ENCODE measurements around the gene PCED1A. TPM values are rescaled to one million over a fixed set of nuclear protein-coding genes. Genes with fewer than 3 reads are reported as not detected.

PCED1A gene
- 21.8 and 23.6 TPM in 2 replicates for total RNA-seq (2014; rRNA removed; shearing (Covaris generic))

DNA sequence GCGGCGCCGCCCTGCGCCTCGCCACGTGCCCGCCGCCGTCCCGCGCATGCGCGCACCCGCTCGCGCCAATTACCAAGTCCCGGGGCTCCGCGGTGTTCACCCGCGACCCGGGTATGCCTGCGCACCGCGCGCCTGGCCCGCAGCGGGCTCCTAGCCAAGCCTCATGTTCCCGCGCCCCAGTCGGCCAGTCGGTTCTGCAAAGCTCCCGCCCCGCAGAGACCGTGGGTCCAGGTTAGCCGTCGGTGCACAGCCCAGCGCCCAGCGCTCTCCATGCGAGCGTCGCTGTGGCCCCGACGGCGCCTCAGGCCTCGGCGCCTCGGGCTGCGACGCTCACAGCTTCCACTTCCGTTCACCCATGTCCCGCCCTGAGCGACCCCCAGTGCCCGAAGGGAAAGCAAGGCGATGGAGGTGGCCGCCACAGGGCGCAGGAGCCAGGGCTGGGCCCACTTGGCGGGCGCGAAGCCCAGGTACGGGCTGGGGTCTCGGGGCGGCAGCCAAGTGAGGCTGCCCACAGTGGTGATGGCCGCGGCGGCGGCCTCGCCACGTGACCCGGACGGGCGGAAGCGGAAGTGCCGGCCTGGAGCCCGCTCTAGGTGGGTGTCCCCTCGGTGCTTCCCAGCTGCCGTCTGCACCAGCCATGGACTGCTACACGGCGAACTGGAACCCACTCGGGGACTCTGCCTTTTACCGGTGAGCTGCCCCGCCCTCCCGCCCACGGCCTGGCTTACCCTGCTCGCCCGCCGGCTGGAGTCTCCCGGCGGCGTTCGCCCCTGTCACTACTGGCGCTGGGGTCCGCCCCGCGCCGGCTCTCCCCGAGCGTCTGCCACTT is at the start of gene PCED1A, which contains the start of gene VPS16:
Gene PCED1A (minus strand): TSS at position 518 of the 829 bp plus-strand sequence. CDS start 743 bp downstream, outside the sequence.
Gene VPS16 (plus strand): TSS at position 608 of the 829 bp plus-strand sequence. CDS start 30 bp downstream, at position 638.
- H3K27me3 ChIP-seq (ENCODE audit: control insufficient read depth, insufficient read depth, low read length), result peaks cover 14% of the 10 kb centered on the region
- peak; percentile 98 for DNase-seq
- H3K36me3 ChIP-seq (replicated peaks; ENCODE audit: control insufficient read depth, insufficient read depth, low read length), result no peaks in the 10 kb centered on the region; the same call in 1 of the 2 replicates
- H3K4me3 ChIP-seq (ENCODE audit: insufficient read depth, low read depth, low read length), result peak within 1 kb of the TSS; percentile 75

DNA sequence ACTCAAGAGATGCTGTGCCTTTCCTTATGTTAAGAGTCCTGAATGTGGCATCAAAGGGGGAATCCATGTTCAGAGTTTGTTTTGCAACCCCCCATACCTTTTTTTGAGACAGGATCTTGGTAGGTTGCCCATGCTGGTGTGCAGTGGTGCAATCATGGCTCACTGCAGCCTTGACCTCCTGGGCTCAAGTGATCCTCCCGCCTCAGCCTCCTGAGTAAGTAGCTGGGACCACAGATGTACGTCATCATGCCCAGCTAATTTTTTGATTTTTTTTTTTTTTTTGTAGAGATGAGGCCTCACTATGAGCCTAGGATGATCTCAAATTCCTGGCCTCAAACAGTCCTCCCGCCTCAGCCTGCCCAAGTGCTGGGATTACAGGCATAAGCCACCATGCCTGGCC is 49.3 kb upstream of the PCED1A start:
- H3K4me3 ChIP-seq (ENCODE audit: insufficient read depth, low read depth, low read length), result no peak overlapping the region
- H3K27me3 ChIP-seq (ENCODE audit: control insufficient read depth, insufficient read depth, low read length), result no peaks in the 10 kb centered on the region
- no peaks in the 10 kb centered on the region for H3K36me3 ChIP-seq (replicated peaks; ENCODE audit: control insufficient read depth, insufficient read depth, low read length)
- no peak for DNase-seq

DNA sequence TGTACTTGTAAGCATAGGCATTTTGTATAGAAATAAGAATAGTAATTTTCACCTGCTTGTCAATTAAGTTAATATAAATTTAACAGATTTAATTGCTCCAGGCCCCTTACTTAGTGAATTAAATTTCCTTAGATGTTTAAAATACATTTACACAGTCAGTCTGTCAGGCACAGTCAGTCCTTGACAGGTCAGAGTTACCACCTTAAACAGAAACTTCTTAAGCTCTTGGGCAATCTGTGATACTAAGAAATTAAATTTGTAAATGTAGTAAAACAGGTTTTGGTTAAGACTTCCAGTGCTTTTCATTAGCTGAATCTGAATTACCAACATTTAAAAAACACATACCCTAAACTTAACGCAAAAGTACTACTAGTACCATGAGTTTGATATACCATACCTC is 48.8 kb upstream of the PCED1A start:
- no peak overlapping the region for H3K4me3 ChIP-seq (ENCODE audit: insufficient read depth, low read depth, low read length)
- DNase-seq, result no peak
- H3K27me3 ChIP-seq (ENCODE audit: control insufficient read depth, insufficient read depth, low read length), result no peaks in the 10 kb centered on the region
- no peaks in the 10 kb centered on the region for H3K36me3 ChIP-seq (replicated peaks; ENCODE audit: control insufficient read depth, insufficient read depth, low read length)

DNA sequence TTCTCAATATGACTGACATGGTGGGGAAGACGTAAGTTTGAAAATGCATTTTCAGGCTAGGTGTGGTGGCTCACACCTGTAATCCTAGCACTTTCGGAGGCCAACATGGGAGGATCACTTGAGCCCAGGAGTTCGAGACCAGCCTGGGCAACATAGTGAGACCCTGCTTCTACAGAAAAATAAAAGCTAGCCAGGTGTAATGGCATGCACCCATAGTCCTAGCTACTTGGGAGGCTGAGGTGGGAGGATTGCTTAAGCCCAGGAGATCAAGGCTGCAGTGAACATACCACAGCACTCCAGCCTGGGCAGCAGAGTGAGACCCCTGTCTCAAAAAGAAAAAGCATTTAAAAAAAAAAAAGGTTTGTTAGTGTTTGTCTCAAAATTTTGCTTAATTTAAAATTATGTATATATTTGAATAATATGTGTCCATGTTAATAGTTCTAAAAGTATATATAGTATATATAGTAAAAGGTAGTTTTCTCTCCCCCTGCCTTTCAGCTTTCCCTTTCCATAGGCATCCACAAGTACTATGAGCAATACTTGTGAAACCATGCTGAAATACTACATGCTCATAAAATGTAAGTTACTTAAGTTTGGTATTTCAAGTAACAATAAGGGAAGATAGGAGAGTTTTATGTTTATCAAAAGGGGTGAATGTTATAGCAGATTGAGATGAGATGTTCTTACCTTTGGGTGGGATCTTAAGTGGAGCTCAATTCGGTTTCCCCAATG is 47.9 kb upstream of the PCED1A start:
- no peaks in the 10 kb centered on the region for H3K27me3 ChIP-seq (ENCODE audit: control insufficient read depth, insufficient read depth, low read length)
- H3K4me3 ChIP-seq (ENCODE audit: insufficient read depth, low read depth, low read length), result no peak overlapping the region
- no peaks in the 10 kb centered on the region for H3K36me3 ChIP-seq (replicated peaks; ENCODE audit: control insufficient read depth, insufficient read depth, low read length)
- DNase-seq, result no peak

DNA sequence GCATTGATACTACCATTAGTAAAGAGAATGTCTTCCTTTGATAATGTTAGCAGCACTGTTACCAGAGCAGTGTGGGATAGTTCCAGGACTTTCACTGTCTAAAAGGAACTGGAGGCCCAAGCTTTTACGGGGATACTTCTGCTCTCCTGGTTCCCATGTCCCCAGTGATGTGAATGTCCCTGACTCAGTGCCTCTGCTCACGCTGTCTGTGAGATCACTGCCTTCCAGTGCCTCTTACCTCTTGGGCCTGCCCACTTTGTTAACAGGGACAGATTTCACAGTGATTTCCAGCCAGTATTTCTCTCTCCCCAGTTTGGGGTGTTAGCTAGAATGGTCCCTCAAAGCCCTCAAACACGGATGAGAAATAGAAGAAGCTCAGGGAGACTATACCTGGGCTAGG is 47.3 kb upstream of the PCED1A start:
- no peak overlapping the region for H3K4me3 ChIP-seq (ENCODE audit: insufficient read depth, low read depth, low read length)
- no peaks in the 10 kb centered on the region for H3K36me3 ChIP-seq (replicated peaks; ENCODE audit: control insufficient read depth, insufficient read depth, low read length)
- no peak for DNase-seq
- no peaks in the 10 kb centered on the region for H3K27me3 ChIP-seq (ENCODE audit: control insufficient read depth, insufficient read depth, low read length)

DNA sequence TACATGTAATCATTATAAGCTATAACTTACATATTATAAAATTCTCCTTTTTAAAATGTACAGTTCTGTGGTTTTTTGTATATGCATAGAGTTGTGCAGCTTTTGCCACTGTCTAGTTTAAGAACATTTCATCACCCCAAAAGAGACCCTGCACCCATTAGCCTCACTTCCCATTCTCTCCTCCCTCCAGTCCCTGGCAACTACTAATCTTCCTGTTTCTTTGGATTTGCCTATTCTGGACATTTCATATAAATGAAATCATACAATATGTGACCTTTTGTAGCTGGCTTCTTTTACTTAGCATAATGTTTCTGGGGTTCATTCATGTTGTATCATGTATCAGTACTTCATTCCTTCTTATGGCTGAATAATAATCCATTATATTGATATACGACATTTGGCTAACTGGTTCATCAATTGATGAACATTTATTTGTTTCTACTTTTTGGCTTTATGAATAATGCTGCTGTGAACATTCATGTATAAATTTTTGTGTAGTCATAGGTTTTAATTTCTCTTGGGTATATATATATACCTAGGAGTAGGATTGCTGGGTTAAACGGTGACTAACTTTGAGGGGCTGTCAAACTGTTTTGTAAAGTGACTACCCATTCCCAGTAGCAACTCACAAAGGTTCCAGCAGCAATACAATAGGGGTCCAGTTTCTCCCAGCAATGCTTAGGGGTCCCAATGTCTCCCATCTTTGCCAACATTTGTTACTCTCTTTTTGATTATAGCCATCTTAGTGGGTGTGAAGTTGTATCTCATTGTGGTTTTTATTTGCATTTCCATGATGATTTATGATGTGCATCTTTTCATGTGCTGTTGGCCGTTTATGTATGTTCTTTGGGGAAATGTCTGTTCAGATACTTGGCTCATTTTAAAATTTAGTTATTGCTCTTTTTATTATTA is 43.5 kb upstream of the PCED1A start:
- Histone ChIP-seq H3K27me3 (ENCODE audit: control insufficient read depth, insufficient read depth, low read length) (no peaks in the 10 kb centered on the region), H3K36me3 (replicated peaks; ENCODE audit: control insufficient read depth, insufficient read depth, low read length) (no peaks in the 10 kb centered on the region), H3K4me3 (ENCODE audit: insufficient read depth, low read depth, low read length) (no peak overlapping the region)
- DNase-seq, result no peak

DNA sequence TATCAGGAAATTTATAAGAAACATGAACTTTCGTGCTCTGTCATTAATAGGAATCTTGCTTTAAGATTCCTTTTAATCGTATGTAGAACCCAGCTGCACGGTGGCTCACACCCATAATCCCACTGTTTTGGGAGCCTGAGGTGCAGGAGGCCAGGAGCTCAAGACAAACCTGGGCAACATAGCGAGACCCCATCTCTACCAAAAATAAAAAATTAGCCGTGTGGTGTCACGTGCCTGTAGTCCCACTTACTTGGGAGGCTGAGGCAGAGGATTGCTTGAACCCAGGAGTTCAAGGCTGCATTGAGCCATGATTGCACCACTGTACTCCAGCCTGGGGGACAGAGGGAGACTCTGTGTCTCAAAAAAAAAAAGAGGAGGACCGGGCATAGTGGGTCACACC is 40.2 kb upstream of the PCED1A start:
- H3K36me3 ChIP-seq (replicated peaks; ENCODE audit: control insufficient read depth, insufficient read depth, low read length), result no peaks in the 10 kb centered on the region
- H3K4me3 ChIP-seq (ENCODE audit: insufficient read depth, low read depth, low read length), result no peak overlapping the region
- no peak for DNase-seq
- H3K27me3 ChIP-seq (ENCODE audit: control insufficient read depth, insufficient read depth, low read length), result no peaks in the 10 kb centered on the region

GRCh38 chr20:2879146-2879545 is 38.7 kb upstream of the PCED1A start:
- H3K4me3 ChIP-seq (ENCODE audit: insufficient read depth, low read depth, low read length), result no peak overlapping the region
- no peak for DNase-seq
- no peaks in the 10 kb centered on the region for H3K27me3 ChIP-seq (ENCODE audit: control insufficient read depth, insufficient read depth, low read length)
- no peaks in the 10 kb centered on the region for H3K36me3 ChIP-seq (replicated peaks; ENCODE audit: control insufficient read depth, insufficient read depth, low read length)

GRCh38 chr20:2878515-2878914 is 38.1 kb upstream of the PCED1A start:
- Histone ChIP-seq H3K27me3 (ENCODE audit: control insufficient read depth, insufficient read depth, low read length) (no peaks in the 10 kb centered on the region), H3K4me3 (ENCODE audit: insufficient read depth, low read depth, low read length) (no peak overlapping the region), H3K36me3 (replicated peaks; ENCODE audit: control insufficient read depth, insufficient read depth, low read length) (no peaks in the 10 kb centered on the region)
- no peak for DNase-seq

GRCh38 chr20:2875690-2876203 is 35.3 kb upstream of the PCED1A start:
- DNase-seq, result no peak
- Histone ChIP-seq H3K36me3 (replicated peaks; ENCODE audit: control insufficient read depth, insufficient read depth, low read length) (no peaks in the 10 kb centered on the region), H3K4me3 (ENCODE audit: insufficient read depth, low read depth, low read length) (no peak overlapping the region), H3K27me3 (ENCODE audit: control insufficient read depth, insufficient read depth, low read length) (peaks cover 20% of the 10 kb centered on the region)

DNA sequence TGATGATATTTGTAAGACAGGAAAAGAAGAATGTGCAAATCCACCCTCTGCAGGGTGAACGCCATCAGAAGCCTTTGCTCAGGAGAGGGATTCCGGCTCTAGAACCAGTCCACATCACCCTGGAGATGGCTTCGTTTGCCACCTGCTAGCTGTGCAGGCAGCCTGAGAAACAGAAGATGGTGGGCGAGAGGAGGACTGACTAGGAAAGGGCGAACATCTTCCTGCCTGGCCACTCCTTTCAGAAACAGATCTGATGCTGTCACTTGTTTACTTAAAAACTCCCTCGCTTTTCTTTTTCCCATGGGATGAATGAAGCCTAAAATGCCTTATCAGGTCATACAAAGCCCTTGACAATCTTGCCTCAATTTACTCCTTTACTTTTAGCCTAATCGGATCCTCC is 34.0 kb upstream of the PCED1A start:
- H3K4me3 ChIP-seq (ENCODE audit: insufficient read depth, low read depth, low read length), result peak overlapping the region; percentile 75
- H3K27me3 ChIP-seq (ENCODE audit: control insufficient read depth, insufficient read depth, low read length), result peaks cover 20% of the 10 kb centered on the region
- H3K36me3 ChIP-seq (replicated peaks; ENCODE audit: control insufficient read depth, insufficient read depth, low read length), result no peaks in the 10 kb centered on the region
- DNase-seq, result no peak

GRCh38 chr20:2873747-2874041 is 33.2 kb upstream of the PCED1A start:
- H3K4me3 ChIP-seq (ENCODE audit: insufficient read depth, low read depth, low read length), result peak overlapping the region; percentile 75
- no peaks in the 10 kb centered on the region for H3K36me3 ChIP-seq (replicated peaks; ENCODE audit: control insufficient read depth, insufficient read depth, low read length)
- H3K27me3 ChIP-seq (ENCODE audit: control insufficient read depth, insufficient read depth, low read length), result peaks cover 20% of the 10 kb centered on the region
- DNase-seq, result peak; percentile 88

DNA sequence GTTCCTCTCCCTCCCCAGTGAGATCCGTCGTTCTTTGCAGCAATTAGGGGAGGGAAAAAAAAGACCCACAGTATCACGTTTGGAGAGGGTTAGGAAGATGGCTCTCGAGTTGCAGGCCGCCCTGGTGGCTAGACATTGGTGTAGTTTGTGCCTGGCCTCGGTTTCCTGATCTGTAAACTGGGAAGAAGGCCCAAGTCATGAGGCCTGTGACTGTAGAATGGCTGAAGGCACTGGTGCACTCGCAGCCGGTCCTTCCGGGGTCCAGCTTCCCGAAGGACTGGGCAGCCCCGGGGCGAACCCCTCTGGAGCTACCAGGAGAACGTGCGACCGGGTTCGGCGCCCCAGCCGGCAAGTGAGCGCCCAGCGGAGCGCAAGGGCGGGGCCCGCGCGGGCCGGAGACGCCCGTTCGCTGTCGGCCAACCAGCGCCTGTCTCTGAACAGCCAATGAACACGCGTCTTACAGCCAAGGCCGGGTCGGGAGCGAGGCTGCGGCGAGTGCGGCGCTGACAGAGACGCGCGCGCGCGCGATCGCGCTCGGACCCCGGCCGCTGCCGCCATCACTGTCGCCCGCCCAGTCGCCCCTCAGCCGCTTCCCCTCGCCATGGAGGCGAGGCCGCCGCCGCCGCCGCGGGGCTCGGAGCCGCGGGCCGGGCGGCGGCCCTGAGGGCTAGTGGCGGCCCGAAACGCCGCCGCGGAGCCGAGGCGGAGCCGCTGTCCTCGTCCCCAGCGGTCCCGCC is 32.7 kb upstream of the PCED1A start, which contains the start of gene PTPRA:
Gene PTPRA (plus strand): TSS at position 472 of the 737 bp plus-strand sequence. CDS start 90,797 bp downstream, outside the sequence.
- peak; percentile 97 for DNase-seq
- Histone ChIP-seq H3K27me3 (ENCODE audit: control insufficient read depth, insufficient read depth, low read length) (peaks cover 20% of the 10 kb centered on the region), H3K4me3 (ENCODE audit: insufficient read depth, low read depth, low read length) (peak within 1 kb of the TSS; percentile 75), H3K36me3 (replicated peaks; ENCODE audit: control insufficient read depth, insufficient read depth, low read length) (no peaks in the 10 kb centered on the region)
